HFFc6 (cell line): ENCODE measurements around the gene SRRM3. TPM values are rescaled to one million over a fixed set of nuclear protein-coding genes. Genes with fewer than 3 reads are reported as not detected.
A peak's percentile ranks its signal among the peaks of the same experiment; 100 is the strongest.

ENCODE experiments used
- DNase-seq: peaks from one replicate; pipeline ENCODE4 v3.0.0-alpha.2; 2018
- H3K27ac Mint-ChIP-seq: 2 replicates; pipeline ENCODE4 v1.8.0; 2020; ENCODE audit warnings: mild to moderate bottlenecking, mixed read lengths
- H3K27me3 Mint-ChIP-seq: 2 replicates; pipeline ENCODE4 v1.8.0; 2021; ENCODE audit warnings: mild to moderate bottlenecking, moderate library complexity, mixed read lengths; ENCODE audit not compliant: insufficient read depth
- H3K36me3 Mint-ChIP-seq: 2 replicates; pipeline ENCODE4 v1.8.0; 2021; ENCODE audit warnings: low read depth, mixed read lengths
- H3K4me1 Mint-ChIP-seq: 2 replicates; pipeline ENCODE4 v1.8.0; 2020; ENCODE audit warnings: low read depth, mixed read lengths
- H3K4me3 Mint-ChIP-seq: 2 replicates; pipeline ENCODE4 v1.8.0; 2020; ENCODE audit warnings: mild to moderate bottlenecking, moderate library complexity, mixed read lengths
- H3K9me3 Mint-ChIP-seq: 2 replicates; pipeline ENCODE4 v1.8.0; 2020; ENCODE audit warnings: mild to moderate bottlenecking, mixed read lengths
- total RNA-seq, 6 experiments: library from RNA; stranded (reverse); fragmentation: NEBNext Ultra II Directional; extraction: Animal tissue kit (Norgen Biotek cat#: 25700); gene quantifications; 2 replicates in 1 of 6; 3 replicates in 5 of 6; pipeline ENCODE4 v1.2.3, GENCODE V29; 2021
- TF ChIP-seq, protein P1 (sequence below): fragments of 200-600 bp; sonication (generic); IDR thresholded peaks from 2 replicates; pipeline ENCODE4 v1.5.0; 2021; ENCODE audit warnings: antibody characterized with exemption, mild to moderate bottlenecking

SRRM3 gene
- total RNA-seq, 6 experiments from 2014 or later, result 0.09 to 0.23 (median 0.18) TPM; not detected in 1

DNA sequence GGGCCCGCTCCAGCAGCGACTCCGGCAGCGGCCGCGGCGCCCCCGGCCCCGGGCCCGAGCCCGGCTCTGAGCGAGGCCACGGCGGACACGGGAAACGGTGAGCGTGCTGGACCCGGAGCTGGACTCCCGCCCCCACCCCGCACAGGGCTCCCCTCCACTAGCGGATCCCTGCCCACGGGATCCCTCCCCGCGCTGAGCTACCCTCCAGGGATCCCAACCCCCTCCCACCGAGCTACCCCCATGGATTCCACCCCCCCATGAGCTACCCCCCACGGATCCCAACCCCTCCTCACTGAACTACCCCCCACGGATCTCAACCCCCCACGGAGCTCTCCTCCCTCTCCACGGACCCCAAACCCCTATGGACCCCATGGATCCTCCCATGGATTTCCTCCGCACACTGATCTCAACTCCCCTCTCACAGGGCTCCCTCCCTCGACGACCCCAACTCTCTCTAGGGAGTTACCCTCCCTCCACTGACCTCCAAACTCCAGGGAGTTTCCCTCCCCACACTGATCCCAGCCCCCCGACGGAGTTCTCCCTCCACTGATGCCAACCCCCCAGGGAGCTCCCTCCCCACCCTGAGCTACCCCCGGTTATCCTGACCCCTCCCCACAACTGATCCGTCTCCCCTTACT lies 80.1 kb downstream of the SRRM3 start:
- Mint-ChIP-seq H3K4me1 (peaks cover 8% of the 10 kb centered on the region), H3K9me3 (no peaks in the 10 kb centered on the region), H3K4me3 (peak overlapping the region; percentile 20; the same call in 1 of the 2 replicates), H3K27me3 (peaks cover 38% of the 10 kb centered on the region), H3K36me3 (no peaks in the 10 kb centered on the region), H3K27ac (no peak overlapping the region)
- DNase-seq, result no peak
- TF ChIP-seq, protein P1, sequence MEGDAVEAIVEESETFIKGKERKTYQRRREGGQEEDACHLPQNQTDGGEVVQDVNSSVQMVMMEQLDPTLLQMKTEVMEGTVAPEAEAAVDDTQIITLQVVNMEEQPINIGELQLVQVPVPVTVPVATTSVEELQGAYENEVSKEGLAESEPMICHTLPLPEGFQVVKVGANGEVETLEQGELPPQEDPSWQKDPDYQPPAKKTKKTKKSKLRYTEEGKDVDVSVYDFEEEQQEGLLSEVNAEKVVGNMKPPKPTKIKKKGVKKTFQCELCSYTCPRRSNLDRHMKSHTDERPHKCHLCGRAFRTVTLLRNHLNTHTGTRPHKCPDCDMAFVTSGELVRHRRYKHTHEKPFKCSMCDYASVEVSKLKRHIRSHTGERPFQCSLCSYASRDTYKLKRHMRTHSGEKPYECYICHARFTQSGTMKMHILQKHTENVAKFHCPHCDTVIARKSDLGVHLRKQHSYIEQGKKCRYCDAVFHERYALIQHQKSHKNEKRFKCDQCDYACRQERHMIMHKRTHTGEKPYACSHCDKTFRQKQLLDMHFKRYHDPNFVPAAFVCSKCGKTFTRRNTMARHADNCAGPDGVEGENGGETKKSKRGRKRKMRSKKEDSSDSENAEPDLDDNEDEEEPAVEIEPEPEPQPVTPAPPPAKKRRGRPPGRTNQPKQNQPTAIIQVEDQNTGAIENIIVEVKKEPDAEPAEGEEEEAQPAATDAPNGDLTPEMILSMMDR, result no peak

DNA sequence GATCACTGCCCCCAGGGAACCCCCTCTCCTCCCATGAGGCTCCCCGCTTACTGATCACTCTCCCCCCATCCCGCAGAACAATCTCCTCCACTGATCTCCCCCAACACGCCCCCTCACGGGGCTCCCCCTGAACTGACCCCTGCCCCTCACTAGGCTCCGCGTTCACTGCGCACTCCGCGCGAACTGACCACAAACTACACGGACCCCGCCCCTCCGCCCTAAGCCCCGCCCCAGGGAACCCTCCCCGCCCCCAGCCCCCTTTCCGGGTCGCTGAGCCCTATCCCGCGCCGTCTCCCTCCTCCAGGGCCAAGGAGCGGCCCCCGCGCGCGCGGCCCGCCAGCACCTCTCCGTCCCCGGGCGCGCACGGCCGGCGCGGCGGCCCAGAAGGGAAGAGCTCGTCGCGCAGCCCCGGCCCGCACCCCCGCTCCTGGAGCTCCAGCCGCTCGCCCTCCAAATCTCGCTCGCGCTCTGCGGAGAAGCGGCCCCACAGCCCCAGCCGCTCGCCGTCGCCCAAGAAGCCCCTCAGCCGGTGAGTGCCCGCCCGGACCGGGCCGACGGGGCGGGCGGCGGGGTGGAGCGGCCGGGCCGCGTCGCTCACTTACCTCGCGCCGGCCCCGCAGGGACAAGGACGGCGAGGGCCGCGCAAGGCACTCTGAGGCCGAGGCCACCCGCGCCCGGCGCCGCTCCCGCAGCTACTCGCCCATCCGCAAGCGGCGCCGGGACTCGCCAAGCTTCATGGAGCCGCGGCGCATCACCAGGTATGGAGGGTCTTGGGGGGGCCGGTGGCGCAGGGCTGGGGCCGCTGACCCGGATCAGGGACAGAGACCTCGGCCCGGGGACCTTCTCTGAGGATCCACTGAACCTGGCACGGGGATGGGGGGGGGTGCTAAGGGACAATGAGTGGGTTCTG lies 80.9 kb downstream of the SRRM3 start:
- Mint-ChIP-seq H3K36me3 (no peaks in the 10 kb centered on the region), H3K27me3 (peaks cover 39% of the 10 kb centered on the region), H3K4me3 (no peak overlapping the region; the same call in 1 of the 2 replicates), H3K9me3 (no peaks in the 10 kb centered on the region), H3K27ac (no peak overlapping the region), H3K4me1 (peaks cover 14% of the 10 kb centered on the region)
- DNase-seq, result no peak
- TF ChIP-seq, protein P1, result no peak

DNA sequence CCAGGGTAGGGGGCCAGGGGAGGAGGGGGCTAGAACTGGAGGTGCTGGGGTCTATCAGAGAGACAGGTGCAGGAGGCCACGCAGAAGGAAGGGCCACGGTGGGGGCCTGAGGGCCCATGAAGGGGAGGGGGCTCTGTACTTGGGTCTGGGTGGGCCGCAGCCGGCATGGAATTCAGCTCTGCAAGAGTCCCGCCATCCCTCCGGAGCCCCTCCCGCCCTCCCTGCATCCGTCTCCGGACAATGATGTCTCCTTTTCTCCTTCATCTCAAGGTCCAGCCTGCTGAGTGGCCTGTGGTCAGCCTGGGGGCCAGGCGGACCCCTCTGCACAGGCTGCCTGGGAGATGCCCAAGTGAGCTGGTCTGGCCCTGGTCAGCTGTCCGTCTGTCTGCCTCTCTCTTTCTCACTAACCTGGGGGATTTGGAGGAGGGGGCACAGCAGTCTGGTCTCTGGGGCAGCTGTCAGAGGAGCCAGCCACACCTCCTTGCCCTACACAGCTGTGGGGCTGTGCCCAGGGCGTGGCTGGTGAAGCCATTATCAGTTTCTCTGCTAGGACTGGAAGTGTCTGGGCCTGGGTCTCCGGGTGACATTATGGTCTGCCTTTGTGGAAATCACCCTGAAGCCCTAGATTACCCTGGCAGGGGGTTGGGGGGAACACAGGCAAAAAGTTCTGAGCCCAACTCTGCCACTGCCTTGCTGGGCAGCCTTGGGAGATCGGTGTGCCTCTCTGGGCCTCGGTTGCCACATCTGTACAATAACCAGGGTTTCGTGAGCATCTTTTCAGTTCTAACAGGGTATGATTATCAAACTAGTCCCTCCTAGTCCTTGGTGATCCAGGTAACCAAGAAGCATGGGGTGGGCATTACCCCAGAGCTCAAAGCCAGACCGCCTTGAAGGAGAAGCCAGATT lies 81.8 kb downstream of the SRRM3 start:
- Mint-ChIP-seq H3K4me1 (peaks cover 15% of the 10 kb centered on the region), H3K4me3 (no peak overlapping the region)
- DNase-seq, result no peak

DNA sequence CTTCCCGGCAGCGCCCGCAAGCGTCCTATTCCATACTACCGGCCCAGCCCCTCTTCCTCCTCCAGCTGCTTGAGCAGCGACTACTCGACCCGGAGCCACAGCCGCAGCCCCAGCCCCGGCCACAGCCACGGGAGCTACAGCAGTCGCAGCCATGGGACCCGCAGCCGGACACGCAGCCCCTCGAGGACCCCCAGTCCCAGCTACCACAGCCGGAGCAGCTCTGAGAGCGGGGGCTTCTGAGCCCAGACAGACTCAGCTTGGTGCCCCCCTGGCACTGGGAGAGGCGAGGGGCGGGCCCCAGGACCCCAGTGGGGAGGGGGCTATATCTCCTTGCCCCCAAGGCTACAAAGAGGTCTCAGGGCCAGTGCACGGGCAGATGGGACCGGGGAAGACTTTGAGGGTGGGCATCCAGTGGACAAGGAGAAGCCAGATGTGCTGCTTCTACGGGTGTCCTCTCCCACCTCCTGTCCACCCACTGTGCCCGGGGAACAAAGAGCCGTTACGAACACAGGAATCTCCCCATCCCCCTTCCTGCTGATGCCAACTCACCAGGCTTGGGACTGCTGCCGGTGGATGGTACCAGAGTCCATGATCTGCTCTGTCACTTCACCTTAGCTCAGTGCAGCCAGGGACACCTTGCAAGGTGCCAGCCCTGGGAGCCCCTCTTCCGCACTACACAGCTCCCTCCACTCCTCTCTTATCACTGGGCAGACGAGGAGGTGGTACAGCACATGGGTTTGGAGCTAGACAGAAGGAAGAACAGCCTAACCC lies 84.1 kb downstream of the SRRM3 start:
- peaks cover 27% of the 10 kb centered on the region for H3K27me3 Mint-ChIP-seq
- H3K4me3 Mint-ChIP-seq, result no peak overlapping the region
- H3K36me3 Mint-ChIP-seq, result no peaks in the 10 kb centered on the region
- TF ChIP-seq, protein P1, result no peak
- H3K27ac Mint-ChIP-seq, result no peak overlapping the region
- DNase-seq, result no peak
- H3K4me1 Mint-ChIP-seq, result peaks cover 23% of the 10 kb centered on the region
- no peaks in the 10 kb centered on the region for H3K9me3 Mint-ChIP-seq

More for the DNA sequence above, 81.8 kb downstream of the SRRM3 start:
- TF ChIP-seq, protein P1, result no peak
- Mint-ChIP-seq H3K27ac (no peak overlapping the region), H3K27me3 (peaks cover 36% of the 10 kb centered on the region), H3K36me3 (no peaks in the 10 kb centered on the region), H3K9me3 (no peaks in the 10 kb centered on the region)
